ENCODE results near the gene PPP1R14C.

The PPP1R14C gene

DNA sequence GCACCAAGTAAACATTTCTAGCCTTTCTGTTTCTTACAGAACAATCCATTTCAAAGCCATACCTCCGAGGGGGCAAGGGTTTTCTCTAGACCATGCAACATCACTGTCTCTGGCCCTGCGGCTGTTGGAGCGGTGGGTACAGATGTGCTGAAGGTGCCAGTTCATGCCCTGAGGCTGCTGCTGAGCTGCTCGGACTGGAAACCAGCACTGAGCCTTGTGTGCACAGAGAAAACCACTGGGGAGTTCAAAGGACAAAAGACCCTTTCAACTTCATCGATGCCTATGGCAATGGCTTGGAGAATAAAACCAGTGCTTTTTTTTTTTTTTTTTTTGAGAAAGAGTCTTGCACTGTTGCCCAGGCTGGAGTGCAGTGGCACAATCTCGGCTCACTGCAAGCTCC lies 132.6 kb downstream of the PPP1R14C start:
- no peak for DNase-seq

DNA sequence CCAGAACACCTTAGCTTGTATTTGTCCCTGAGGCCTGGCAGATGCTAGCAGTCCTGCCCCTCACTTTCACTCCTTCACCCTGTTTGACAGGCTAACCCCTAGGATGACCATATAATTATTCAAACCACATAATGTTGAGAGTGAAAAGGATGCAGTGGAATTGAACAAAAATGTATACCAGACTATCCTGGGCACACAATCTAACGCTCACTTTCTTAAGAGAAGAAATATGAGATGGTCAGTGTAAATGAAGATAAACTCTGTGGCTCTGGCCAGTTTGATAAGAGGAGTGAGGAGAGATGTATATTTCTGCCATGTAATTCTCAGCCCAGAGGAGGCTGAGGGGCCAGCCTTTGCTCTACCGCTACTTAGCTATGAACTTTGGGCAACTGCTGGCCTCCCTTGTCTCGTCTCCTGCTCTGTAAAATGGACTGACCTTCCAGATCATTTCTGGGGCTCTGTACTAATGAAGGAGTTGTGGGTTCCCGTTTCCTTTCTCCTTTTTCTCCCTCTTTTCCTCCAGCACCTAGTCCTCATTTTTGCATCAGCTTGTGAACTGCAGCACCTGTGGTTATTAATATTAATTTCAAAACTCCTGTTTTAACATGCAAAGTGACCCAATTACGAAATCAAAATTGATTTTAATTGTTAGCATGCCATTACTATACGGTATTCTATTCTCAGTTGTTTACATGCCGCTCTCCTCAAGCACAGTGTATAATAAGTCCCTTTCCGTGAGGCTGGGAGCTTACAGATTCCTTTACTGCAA lies 133.5 kb downstream of the PPP1R14C start:
- no peak for DNase-seq

DNA sequence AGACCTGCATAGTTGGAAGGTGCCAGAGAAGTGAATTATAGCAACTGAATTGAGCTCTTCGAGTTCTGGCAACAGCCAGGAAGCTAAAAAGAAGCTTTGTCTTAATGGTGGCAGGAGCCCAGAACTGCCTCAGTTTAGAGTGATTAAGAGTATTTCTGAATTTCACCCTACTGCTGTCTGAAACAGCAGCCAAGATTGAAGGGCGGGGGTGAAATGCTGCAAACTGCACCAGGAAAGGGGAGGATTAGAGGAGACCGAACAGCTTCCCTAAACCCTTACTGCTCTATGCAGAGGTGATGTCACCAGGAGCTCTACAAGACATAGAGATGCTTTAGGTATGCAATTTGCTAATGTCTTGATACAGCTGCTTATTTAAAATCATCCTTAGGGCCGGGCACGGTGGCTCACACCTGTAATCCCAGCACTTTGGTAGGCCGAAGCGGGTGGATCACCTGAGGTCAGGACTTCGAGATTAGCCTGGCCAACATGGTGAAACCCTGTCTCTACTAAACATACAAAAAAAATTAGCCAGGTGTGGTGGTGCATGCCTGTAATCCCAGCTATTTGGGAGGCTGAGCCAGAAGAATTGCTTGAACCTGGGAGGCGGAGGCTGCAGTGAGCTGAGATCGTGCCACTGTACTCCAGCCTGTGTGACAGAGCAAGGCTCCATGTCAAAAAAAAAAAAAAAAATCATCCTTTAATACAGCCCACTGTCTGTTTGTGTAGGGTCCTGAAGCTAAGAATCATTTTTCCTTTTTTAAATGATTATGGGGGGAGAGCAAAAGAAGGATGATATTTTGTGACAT lies 134.3 kb downstream of the PPP1R14C start:
- no peak for DNase-seq

DNA sequence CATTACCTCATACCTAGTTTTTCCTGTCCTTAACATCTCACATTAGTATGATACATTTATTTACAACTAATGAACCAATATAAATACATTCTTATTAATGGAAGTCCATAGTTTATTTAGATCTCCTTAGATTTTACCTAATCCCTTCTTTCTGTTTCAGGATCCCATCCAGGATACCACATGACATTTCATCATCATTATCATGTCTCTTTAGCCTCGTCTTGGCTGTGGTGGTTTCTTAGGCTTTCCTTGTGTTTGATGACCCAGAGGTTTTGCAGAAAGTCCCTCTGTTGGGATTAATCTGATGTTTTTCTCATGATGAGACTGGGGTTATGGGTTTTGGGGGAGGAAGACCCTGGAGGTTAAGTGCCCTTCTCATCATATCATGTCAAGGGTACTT lies 136.7 kb downstream of the PPP1R14C start:
- DNase-seq, result no peak

DNA sequence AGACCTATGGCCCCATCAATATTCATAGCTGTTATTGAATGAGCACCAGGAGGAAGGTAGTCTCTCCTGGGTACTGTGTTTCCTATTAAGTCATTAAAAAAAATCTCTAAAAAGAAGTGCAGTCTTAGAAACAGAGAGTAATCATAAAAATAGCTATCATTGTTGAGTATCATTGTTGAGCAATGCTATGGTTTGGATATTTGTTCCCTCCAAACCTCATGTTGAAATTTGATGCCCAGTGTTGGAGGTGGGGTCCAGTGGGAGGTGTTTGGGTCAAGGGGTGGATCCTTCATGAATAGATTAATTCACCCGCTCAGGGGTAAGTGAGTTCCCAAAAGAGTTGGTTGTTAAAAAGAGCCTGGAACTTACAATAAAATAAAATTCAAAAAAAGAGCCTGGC lies 137.9 kb downstream of the PPP1R14C start:
- DNase-seq, result no peak

DNA sequence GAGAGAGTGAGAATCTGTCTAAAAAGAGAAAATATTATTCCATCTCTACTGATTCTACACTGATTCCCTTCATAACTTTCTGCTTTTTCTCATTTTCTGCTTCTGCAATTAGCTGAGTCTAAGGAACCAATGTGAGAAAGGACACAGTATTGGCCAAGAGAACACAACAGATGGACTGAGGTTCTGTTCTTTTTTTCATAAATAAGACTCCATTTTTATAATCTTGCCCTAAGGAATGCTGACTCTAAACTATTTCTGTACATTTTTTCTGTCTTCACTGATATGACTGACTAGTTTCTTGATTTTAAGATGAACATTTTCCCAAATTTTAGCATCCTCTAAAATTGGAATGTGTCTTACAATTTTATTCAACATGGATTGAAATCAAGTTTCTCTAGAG lies 138.9 kb downstream of the PPP1R14C start:
- no peak for DNase-seq

DNA sequence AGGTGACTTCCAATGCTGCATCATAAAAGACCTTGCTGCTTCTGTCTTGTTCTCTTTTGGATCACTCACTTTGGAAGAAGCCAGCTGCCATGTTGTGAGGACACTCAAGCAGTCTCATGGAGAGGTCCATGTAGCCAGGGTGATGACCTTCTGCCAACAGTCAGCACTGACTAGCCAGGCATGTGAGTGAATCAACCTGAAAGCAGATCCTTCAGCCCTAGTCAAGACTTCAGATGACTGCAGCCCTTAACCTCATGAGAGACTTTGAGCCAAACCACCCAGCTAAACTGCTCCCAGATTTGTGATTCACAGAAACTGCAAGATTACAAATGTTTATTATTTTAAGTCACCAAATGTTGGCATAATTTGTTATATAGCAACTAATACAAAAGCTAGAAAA lies 140.0 kb downstream of the PPP1R14C start:
- DNase-seq, result no peak

DNA sequence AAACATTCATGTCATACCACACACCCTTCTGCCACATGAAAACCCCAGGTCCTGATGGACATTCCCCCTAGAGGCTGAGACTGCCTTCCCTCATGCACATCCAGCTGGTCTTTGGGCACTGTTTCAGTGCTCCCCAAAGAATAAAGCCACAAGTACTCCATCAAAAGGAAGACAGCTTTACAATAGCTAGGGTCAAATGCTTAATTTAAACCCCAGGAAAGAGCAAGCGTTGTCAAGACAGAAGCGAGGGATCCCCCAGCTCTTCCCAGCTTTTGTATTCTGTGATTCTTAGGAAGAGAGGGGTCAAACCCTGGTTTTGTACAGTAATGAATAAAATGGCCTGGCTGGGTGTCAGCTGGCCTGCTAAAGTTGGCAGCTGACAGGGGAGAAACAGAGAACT lies 143.6 kb downstream of the PPP1R14C start:
- DNase-seq, result no peak

DNA sequence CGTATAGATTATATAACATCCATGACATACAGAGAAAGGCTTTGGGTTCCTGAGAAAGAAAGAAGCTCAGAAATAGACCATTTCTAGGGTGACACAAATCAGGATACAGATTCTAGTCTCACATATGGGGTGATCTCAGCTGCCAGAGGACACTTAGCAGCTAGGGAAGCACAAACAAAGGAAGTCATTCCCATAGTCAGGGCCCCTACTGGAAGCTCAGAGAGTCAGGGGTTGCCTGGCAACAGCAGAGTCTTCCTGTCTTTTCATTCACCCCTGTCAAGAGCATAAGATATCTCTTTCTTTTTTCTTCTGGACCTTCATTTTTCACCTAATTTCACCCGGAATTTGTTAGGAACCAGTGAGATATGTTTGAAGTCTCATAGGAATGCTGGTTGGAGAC lies 144.1 kb downstream of the PPP1R14C start:
- DNase-seq, result no peak

DNA sequence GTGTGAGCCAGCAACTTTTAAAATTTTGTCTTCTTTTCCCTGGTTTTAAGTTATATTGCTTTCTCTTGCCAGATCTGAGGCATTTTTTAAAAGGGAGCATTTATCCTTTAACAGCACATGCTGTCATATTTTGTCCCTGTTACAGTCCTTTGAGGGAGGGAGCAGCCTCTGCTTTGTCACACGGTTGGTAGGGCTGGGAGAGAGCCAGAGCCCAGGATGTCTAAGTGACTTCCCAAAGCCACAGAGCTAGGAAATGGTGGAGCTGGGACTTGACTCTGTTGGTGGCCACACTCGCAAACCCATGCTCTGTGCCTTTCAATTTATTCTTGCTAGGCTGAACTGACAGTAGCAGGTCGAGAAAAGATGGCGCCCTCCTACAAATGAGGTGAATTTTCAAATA lies 145.6 kb downstream of the PPP1R14C start:
- DNase-seq, result no peak

DNA sequence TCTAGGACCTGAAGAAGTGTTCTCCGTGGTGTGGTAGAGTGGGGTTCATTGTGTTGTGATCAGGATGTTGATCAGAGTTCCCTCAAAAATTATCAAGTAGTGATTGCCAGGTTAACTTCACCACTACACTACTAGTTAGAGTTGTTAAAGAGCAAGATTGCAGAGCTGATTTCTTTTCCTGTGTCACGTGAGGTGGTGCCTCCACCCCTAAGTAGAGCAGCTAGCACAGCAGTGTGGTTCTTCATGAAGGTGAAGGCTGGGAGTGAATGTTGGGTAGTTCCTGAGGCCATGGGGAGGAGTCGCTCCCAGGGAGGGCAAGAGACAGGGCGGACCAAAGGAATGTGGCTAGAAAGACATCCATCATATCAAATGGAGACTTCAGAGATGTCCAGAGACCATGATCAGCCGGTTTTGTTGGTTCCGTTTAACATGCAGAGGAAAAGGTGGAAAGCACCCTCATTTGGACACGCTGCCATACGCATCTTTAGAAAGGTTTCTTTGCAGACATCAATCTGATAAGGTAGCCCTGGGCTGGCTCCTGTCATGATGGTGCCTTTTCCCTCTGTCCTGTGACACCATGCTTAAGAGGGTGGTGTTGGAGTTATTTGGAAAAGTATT lies 146.7 kb downstream of the PPP1R14C start:
- DNase-seq, result no peak

DNA sequence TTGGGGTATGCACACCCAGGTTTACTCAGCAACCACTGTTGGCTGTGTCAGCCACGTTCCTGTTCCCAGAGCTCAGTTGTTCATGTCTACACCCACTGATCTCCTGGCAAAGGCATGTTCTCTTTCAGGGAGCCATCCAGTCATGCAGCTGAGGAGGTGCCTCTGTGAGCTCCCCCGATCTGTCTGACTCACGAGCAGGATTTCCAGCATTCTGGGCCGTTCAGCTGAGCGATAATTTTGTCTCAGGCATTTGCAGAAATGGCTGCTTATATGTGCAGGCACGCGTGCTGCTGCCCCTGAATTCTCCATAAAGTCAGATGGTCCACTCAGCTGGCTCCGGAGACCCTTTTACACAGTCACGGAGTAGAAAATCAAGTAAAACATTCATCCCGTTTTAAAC lies 147.6 kb downstream of the PPP1R14C start:
- no peak for DNase-seq

DNA sequence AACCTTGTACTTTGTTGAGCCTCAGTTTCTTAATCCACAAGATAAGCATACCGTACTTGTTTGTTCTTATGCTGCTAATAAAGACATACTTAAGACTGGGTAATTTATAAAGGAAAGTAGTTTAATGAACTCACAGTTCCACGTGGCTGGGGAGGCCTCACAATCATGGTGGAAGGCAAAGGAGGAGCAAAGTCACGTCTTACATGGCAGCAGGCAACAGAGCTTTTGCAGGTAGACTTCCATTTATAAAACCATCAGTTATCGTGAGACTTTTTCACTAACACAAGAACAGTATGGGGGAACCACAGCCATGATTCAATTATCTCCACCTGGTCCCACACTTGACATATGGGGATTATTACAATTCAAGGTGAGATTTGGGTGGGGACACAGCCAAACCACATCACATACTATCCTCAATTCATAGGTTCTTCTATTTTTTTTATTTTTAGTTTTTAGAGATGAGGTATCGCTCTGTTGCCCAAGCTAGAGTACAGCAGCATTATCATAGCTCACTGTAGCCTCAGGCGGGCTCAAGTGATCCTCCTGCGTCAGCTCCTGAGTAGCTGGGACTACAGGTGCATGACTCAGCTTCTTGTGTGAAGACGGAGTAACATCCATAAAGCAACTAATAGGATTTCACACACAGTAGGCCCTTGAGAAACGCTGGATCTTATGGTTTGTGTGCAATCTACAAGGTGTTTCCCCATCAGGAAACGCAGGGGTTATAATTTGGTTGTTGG lies 149.3 kb downstream of the PPP1R14C start:
- DNase-seq, result no peak

DNA sequence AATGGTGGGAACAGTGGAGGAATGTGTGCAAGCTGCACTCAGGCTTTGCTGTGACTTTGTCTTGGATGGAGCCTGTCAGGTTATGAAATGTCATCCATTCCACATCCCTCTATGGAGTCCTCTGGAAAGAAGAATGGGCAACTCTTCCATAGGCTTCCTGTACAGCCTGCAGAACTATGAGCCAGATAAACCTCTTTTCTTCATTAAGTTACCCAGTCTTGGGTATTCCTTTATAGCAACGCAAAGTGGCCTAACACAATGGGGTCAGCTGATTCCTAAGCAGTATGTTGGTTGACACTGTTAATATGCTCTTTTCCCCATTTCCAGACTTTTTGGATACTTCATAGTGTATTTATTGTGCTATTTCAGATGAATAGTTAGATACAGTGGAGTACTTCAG lies 150.2 kb downstream of the PPP1R14C start:
- DNase-seq, result no peak

DNA sequence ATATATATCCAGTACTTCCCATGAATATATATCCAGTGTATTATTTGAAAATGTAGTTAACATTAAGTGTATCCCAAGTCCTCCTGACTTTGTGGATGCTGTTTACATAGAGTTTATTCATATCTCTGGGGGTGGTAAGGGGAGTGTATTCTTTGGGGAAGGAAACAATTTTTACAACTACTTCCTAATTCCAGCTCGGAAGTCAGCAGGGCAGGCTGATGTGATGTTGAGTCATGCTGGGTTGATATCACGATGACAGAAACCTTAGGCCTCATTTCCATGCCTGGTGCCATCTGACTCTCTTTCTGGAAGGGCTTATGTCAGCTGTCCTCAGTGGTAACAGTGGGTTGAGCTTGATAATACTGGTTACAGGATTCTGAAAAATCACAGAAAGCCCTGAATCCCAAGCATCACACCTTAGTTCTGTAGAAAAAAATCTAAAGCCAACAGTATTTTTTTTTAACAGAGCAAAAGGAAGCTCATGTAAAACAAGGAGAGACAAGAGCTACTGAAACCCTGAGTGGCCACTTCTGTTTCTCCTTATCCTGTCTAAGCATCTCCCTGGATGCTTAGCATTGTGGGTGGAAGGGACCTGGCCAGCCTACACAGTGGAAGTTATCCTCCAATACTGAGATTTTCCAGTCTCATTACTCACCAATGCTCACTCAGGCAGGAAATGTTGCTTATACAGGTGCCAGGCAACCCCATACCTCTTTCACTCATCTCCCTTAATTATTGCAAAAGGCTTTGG lies 150.8 kb downstream of the PPP1R14C start:
- no peak for DNase-seq

DNA sequence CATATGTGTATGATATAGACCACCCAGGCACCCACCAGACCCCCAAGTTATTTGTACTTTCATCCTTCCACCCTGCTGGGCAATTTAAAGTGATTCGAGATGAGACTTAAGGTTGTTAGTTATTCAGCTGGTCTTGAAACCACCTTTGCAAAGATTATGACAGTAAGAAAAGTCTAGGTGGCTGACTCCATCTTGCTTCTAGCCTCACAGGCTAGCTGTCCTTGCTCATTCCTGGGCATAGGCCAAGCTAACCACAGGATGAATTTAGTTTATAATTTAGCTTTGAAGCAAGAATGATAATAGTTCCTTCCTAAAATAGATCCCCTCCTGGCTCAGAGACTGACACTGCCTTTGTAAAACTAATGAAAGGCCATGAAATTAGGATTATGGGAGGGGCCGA lies 154.0 kb downstream of the PPP1R14C start:
- DNase-seq, result no peak

DNA sequence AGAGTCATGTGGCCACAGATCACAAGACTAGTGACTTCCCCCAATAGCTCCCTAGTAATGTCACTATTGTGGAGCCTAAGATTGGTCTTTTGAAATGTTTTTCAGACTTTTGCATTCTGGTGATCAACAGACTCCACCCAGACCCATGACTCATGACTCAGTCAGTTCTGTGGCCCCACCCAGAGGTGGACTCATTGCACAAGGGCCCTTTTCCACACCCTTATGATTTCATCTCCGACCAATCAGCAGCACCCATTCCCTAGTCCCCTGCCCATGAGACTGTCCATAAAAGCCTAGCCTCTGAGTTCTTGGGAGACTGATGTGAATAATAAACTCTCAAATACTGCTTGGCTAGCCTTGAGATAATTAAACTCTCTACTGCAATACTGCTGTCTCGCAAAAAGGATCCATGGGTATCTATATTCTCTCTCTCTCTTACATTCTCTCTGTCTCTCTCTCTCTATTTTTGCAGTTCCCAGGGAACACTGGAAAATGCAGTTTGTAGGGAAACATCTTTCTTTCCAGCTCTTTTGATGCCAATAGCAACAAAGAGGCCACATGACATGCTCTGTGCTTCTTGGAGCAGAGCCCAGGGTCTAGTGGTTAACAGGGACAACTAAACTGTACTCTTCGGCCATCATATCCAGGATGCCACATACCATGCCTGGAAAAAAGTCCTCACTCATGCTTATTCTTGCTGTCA lies 154.6 kb downstream of the PPP1R14C start:
- no peak for DNase-seq

DNA sequence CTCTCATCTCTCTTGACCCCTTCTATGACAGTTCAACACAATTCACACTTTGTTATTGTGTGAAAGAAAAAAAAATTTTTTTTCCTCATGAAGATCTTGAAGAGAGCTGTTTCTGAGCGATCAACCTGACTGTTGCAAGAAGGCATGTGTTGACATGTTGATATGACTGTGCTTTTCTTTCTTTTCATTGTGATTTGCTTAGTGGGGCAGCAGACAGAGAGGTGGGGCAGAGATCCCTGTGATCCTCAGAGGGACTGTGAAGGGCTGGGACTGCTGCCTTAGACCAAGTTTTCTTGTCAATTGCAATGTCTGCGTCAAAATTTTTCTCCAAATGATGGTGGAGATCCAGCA lies 155.2 kb downstream of the PPP1R14C start:
- DNase-seq, result no peak

DNA sequence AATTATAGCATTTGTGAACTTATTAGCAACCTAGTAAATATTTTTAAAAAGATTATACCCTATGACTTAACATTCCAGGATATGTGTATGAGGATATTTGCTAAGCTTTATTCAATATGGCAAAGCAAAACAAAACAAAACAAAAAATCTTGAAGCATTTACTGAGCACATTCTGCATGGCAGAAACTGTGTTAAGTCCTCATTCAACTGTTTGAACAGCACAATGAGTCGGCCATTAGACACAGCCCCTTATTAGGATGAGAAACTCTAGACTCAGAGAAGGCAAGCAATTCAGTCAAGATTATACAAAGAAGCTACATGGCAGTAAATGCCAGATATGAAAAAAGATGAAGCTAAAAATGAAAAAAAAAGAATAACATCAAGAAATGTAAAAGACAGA lies 155.8 kb downstream of the PPP1R14C start:
- DNase-seq, result no peak
